NCI-H1092 (cell line): ENCODE data around the gene MAML3.

Source experiments
- DNase-seq: peaks from one replicate; lab custom pipeline; 2025; lab: John Stamatoyannopoulos, UW

Gene MAML3

DNA sequence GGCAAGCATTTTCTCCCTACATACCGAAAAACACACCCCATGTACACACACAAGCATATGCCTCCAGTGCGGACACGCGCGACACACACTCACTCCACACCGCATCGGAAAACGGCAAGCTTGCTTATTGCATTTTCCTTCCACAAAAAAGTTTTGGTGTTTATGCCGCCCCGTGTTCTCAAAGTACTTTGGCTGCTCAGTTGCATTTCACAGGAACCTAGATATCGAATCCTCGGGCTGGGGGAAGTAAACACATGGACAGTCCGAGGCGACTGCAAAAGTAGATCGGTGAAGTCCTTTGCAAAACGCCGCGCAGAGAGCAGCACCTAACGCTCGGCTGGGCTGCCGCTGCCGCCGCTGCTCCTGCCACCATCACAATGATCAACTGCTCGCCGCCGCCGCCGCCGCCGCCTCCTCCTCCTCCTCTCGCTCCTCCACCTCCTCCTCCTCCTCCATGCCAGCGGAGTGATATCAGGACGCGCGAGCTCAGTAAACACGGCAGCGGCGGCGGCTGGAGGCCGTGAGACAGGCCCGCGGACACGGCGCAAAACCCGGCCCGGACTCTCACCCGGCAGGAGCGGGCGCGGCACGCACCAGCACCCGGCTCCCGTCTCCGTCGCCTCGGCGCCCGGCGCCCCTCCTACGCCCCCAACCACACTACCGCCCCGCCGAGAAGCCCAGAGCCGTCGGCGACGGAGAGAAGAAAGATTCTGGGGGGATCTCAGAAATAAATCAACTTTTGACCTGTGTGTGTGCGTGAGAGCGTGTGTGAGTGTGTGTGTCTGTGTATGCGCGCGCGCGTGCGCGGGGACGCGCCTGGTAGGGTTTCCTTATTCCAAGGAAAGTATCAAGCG, at the start of gene MAML3:
TSS of gene MAML3 (minus strand) at position 467 of the 854 bp plus-strand sequence. CDS start 857 bp downstream, outside the sequence.
- DNase-seq: peak; percentile 93

DNA sequence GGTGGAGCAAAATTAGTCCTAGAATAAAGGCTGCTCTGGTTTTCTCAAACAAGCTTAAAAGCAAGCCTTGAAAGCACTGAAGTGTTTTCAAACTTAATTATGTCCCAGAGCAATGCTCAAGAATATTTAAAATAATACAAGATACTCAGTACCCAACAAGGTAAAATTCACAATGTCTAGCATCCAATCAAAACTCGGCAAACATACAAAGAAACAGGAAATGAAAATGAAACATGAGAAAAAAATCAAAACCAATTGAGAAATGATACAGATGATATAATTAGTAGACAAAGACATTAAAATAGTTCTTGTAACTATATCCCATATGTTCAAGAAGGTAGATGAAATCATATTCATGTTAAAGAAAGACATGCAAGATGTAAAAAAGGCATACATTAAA, 45.0 kb upstream of the MAML3 start:
- no peak for DNase-seq

DNA sequence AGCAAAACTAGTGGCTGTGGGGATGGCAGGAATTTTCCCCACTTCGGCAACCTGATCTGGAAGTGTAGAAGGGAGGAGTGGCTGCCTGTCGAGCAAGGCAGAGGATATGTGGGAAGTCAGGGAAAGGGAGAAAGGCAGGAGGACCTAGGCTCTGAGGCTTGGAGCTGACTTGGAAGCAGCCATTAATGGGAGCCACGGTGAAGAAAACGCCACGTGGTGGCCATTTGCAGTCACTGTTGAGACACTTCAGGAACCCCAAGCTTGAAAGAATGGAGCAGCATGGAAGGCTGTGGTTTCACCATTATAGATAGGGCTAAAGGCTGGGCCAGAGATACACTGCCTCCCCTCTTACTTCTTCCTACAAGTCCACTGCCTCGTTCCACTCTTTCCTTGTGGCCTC, 41.8 kb upstream of the MAML3 start:
- no peak for DNase-seq

DNA sequence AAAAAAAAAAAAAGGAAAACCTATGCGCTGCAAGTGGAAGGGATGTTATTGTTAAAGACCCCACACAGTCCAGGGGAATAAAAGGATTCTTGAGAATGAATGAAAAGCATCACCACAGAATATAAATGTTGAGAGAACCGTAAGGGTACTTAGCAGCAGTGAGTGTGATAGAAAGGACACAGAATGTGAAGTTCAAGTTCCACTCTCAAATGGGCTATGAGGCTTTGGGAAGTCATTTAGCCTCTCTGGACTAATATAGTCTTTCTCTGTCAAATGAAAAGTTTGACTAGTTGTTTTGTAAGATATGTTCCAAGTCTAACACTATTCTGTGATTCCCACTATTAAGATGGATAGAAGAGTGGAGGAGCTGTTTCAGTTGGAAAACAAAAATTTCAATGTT, 35.8 kb upstream of the MAML3 start:
- no peak for DNase-seq

DNA sequence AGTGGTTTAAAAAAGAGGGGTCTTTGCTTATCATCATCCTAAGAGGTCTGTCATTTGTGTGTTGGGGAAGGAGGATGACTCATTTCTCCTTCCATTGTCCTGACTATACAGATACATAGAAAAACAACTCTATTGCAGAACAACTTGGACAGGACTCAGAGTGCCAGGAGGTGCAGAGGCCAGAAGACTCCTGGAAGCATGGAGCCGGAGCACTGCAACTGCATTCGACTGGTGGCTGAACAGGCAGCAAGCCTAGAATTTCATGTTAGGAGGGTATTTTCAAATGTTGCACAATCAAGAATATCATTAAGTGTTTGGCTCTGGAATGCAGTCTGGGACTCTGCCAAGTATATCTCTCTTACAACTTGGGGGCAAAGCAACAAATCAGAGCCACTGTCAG, 35.0 kb upstream of the MAML3 start:
- DNase-seq: no peak

DNA sequence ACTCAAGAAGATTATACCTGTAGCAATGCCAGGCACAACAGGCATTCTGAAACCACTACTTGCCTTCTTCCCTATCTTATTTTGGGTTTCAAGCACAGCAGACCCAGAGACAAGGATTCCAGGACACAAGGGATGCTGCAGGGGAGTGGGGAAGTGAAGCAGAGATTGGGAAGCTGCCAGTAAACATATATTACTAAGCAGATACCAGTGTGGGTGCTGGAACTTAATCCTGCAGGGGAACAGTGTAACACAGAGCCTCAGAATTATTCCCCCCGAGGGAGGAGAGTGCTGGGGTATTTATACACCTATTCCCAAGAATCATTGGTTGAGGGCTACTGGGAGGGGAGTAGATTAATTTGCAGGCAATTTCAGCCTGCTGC, 33.3 kb upstream of the MAML3 start:
- no peak for DNase-seq

DNA sequence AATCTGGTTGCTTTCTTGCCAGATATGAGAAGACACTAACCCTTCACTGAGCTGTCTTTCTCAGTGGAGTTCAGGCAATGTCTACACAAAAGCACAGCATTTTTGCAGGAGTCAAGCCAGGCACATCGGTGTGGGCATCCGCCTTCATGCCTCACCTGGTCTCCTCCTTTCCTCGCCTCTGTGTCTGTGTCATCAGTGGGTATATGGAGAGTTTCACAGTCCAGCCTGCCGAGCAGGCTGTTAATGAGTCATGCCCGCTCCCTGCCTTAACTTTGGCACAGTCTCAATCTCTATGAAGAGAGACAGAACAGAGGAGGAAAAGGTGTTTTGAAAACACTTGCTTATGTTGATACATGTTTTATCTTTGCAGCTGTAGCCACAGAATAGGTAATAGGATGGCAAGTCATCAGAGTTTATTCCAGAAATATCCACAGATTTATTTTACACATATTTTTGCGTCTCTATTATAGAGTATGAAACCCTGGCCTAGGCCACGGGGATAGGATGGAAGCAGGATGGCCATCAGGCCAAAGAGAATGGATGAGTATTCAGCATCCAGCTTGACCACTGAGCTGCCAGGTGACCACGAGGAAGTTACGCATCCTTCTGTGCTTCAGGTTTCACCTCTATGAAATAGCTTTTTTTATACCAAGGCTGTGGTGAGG, 32.8 kb upstream of the MAML3 start:
- DNase-seq: no peak

DNA sequence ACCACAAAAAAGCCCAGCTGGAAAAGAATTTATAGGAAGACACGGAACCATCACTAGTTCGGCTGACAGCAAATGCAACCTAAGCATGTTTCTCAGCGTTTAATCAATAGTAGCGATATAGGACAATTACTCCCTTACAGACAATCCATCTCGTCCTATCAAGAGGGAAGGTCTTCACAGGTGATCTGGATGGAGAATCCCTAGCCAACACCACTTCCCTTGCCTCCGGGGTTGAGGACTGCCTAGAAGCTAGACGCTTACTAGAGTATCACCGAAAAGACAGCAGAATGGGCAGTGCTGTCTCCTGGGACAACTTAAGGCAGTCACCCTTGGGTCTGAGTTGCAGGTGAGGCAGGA, 32.1 kb upstream of the MAML3 start:
- DNase-seq: no peak

DNA sequence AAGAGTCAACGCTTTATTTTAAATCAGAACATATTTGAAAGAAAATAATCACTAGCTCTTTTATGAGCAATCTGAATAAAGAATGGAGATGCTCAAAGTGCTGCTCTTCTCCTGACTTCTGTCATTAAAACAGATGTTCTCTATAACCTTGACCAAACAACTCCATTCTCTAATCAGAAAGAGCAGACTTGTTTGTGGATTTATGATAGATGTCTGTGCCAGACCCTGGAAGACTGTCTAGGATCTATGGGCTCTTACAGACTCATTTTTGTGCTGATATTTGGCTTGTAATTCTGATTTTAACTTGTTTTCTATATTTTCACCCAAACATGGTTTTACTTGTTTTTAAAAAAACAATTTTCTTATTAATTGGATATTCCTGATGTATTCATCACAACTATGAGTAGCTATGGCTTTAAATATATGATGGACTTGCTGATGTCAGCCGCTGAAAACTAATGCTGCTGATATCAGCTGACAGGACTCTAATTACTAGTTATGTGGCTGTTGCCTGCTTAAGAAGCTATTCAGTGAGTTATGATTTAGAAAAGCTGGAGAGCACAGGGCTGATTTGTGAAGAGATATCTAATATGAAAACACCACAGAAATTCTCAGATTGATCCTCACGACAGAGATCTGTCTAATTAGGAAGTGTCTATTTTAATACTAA, 31.6 kb upstream of the MAML3 start:
- DNase-seq: no peak

DNA sequence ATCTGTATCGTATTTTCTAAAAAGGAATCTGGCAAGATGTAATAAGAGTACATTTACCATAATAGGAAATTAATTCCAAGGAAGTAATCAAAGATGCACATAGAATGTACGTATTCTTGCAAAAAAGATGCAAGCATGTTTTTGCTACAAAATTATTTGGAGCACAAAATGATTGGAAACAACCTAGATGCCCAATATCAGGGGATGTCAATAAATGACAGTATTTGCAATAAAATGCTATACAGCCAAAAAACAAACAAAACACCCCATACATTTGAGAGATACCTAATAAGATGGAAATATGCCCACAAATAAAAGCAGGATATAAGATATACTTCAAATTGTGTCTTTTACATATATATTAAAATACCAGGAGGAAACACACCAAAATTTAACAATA, 29.3 kb upstream of the MAML3 start:
- no peak for DNase-seq

DNA sequence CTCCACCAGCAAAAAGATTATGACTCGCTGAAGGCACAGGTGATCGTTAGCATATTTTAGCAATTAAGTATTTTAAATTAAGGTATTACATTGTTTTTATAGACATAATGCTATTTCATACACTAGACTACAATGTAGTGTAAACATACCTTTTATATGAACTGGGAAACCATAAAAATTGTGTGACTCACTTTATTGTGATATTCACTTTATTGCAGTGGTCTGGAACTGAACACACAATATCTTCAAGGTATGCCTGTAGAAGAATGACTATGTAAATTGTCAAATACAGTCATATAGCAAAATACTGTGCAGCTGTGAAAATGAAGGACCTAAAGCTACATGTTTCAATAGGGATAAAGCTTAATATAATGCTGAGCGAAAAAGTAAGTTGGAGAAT, 26.6 kb upstream of the MAML3 start:
- no peak for DNase-seq

DNA sequence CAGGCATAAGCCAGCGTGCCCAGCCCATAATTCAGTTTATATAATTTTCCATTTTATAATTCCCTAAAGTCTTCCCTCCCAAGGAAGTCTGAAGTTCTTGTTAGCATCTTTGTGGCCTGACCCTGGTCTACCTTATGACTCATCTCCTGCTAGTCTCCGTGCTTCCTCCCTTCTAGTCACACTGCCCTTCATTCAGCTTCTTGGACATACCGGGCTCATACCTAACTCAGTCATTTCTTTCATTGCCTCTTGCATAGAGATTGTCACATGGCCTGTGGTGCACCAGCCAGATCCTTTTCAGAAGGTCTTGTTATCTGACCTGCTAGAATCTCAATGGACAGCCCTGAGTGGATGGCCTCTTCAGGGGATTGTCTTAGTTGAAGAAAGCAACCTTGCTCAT, 22.8 kb upstream of the MAML3 start:
- DNase-seq: no peak

DNA sequence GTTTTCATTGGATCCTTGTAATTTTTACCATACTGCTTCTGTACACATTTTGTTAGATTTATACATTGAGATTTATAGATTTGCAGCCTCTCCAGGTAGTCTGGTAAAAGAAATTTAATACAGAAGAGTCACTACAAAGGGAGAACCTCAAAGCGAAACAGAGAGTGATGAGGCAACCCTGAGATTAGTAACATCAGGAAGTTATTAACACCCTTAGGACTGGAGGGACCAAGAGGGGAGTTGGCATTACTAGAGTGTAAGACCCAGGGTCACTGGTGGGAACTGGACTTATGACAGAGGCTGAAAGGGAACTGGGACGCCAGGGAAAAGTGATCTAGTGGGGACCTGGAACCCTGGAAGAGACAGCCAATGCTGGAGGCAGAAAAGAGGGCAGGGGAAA, 20.6 kb upstream of the MAML3 start:
- no peak for DNase-seq

DNA sequence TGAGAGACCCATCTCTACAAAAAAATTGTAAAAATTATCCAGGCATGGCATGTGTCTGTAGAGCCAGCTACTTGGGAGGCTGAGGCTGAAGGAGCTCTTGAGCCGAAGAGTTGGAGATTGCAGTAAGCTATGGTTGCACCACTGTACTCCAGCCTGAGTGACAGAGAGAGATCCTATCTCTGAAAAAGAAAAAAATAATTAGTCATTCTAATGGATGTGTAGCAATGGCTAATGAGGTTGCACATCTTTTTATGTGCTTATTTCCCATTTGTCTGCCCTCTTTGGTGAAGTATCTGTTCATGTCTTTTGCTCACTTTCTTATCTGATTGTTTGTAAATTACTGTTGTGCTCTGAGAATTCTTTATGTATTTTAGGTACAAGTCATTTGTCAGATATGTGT, 19.0 kb upstream of the MAML3 start:
- DNase-seq: no peak

DNA sequence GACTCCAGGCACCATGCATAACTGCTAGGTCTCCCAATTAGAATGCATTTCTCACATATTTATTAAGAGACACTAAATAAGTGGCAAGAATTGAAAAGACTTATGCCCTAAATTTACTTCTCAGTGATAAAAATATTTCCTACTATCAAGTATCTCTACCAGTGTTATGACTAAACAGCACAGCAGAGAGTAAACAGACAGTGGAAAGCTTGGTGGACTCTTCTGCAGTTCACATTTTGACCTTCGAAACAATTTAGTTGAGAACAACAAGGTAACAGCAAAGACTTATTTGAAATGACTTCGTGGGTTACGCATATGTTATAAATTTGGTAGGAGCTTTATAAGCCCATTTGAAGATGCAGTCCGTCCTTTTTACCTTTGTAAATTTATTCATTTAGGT, 16.3 kb upstream of the MAML3 start:
- no peak for DNase-seq

DNA sequence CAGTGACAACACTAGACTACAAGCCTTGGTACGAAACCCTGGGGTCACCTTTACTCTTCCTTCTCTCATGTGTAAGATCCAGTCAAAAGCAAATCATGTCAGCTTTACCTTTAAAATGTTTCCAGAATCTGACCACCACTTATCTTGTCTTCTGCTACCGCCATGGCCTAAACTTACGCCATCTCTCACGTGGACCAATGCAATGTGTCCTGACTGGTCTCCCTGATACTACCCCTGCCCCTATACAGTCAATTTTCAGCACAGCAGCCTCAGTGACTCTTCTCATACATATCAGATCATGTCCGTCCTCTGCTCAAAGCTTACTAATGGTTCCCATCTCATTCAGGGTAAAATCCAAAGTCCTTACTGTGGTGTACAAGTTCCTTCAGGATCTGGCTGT, 15.0 kb upstream of the MAML3 start:
- DNase-seq: no peak

DNA sequence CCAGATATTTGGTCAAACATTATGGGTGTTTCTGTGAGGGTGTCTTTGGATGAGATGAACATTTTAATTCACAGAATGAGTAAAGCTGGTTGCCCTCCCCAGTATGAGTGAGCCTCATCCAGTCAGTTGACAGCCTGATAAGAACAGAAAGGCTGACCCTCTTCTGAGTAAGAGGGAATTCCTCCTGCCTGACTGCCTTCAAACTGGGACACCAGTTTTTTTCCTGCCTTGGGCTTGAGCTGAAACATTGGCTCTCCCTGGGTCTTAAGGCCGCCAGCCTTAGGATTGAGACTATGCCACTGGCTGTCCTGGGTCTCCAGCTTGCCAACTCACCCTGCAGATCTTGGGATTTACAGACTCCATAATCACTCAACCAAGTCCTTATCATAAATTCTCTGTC, 14.5 kb upstream of the MAML3 start:
- DNase-seq: no peak

DNA sequence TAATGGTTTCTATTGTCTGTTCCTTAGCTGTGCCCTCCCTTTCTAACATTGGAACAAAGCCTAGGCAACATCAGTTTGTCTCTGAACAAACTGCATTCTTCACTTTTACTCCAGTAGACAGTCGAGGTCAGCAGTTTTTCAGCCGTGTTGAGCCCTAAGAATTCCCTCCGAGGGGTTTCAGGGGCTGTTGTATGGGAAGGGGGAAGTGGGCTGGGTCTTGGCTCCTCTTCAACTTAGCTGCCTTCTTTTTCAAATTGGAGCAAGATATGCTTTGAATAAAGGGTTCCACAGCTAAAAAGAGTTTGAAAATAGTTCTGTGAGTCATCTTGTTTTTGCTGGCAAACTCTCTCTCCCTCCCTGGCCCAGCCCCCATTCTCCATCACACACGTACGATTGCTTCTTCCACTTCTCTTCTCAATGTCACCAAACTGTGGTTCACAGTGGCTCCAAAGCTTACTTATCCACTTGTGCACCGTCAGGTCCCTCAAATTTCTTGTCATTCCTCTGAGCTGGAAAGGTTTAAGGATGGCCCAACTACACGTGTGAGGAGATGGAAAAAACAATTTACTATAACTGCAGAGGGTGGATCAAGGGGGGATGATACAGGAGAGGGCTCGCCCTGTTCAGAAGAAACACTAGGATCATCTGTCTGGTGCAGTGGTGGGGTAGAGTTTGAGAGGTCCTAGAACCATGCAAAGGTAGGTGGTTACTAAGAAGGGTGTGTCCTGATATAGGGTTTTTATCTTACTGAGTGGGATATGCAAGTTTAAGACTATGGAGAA, 9.2 kb upstream of the MAML3 start:
- DNase-seq: no peak

DNA sequence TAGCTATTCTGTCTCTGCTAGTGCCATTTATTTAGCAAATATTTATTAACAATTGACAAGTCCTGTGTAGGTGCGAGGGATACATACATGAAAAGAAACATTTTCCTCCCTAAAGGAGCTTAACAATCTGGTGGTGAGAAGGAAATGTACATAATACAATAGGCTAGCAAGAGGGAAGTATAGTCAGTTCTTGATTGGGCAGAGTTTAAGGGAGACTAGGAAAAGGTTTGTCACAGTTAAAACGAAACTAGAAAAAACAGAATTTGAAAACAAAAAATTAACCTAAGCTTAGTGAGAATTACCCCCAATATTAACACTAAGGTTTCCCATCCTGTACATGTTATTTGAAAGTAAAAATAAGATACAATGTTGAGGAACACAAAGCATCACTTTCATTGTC, 8.6 kb upstream of the MAML3 start:
- DNase-seq: no peak

DNA sequence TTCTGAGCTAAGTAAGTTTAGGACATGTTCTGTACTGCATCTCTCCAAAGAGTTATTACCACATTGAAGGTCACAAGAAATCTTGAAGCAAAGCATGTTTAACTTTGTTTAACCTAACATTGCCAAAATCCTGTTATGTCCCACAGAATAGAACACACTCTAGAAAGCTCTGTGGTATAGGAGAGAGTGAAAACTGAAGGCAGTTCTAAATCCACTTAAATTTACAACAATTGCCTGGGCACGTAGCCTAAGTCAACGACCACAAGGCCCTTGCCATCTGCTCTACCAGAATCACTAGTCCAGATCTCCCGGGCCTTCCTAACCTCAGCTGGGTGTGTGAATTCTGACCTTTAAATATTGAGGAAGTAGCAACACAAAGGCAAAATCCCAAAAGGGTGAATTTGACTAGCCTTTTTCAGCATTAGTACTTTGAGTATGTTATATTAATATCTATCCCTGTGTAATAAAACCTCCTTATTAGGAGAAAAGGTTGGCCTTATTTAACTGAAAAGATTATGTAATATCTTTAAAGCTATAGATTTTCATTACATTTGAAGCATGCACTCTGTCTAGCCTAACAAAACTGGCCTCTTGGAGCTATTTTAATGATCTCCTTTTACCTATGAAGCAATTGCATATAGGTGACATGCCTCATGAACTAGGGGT, 4.5 kb upstream of the MAML3 start:
- DNase-seq: peak; percentile 94

DNA sequence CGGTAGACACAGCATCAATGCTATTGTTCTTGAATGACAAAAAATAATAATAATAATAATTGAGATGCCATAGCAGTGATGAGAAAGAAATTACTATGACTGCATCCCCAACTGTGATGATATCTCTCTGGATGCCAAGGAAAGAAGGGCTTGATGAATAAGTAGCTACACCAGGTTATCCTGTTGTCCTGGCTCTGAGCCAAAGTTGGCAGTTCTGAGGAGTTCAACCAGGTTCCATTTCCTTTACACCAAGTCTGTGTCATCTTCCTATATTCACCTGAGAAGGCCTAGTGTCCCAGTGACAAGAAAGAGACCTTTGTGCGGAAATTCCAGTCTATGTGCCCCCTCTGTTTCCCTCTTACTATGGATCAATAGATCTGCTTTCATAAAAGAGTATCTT, 3.4 kb upstream of the MAML3 start:
- DNase-seq: no peak
